Sigmoid colon (tissue), 7 donors: Measurements from ENCODE around the gene ARF6. TPM values are rescaled to one million over a fixed set of nuclear protein-coding genes. Genes with fewer than 3 reads are reported as not detected.
A peak's percentile ranks its signal among the peaks of the same experiment; 100 is the strongest.

ENCODE experiments used
- DNase-seq: peaks from one replicate; pipeline ENCODE4 v3.0.0-alpha.2; 2019
- H3K27ac ChIP-seq, 4 donors: fragments of 200-600 bp; sonication (generic); one replicate each; pipeline ENCODE4 v1.5.1; 2016 to 2019; ENCODE audit warnings: mild to moderate bottlenecking in 1 of 4
- H3K27me3 ChIP-seq, 3 donors: fragments of 200-600 bp; sonication (generic); one replicate each; pipeline ENCODE4 v1.5.1; 2019; ENCODE audit warnings: mild to moderate bottlenecking in 1 of 3
- H3K36me3 ChIP-seq, 4 donors: fragments of 200-600 bp; sonication (generic); one replicate each; pipeline ENCODE4 v1.5.1; 2016 to 2019
- H3K4me1 ChIP-seq, 4 donors: fragments of 200-600 bp; sonication (generic); one replicate each; pipeline ENCODE4 v1.5.1; 2017 to 2019
- H3K4me3 ChIP-seq, 4 donors: fragments of 200-600 bp; sonication (generic); one replicate each; pipeline ENCODE4 v1.5.1; 2017 to 2019; ENCODE audit warnings: mild to moderate bottlenecking in 2 of 4, moderate library complexity in 1 of 4
- H3K9me3 ChIP-seq, 4 donors: fragments of 200-600 bp in 3 of 4; sonication (generic) in 3 of 4; one replicate each; pipeline versions ENCODE4 v1.5.1 to v1.6.1; 2013 to 2019
- EP300 ChIP-seq, 4 donors: sonication (generic); formaldehyde crosslinking; IDR thresholded peaks; one replicate each; pipeline ENCODE4 v1.6.1; 2017; ENCODE audit warnings: antibody characterized with exemption in 4 of 4
- POLR2A ChIP-seq, 2 donors: fragments of 450-650 bp; IDR thresholded peaks; one replicate each; pipeline ENCODE4 v1.6.1; 2016; ENCODE audit warnings: antibody characterized with exemption in 2 of 2, mild to moderate bottlenecking in 2 of 2, moderate library complexity in 2 of 2
- POLR2AphosphoS5 ChIP-seq, 4 donors: sonication (generic); formaldehyde crosslinking; IDR thresholded peaks; one replicate each; pipeline ENCODE4 v1.6.1; 2017; ENCODE audit warnings: antibody characterized with exemption in 4 of 4
- WGBS, 2 donors: extraction: QIAGEN DNeasy Blood & Tissue Kit; methylation state at CpG; one replicate each; pipeline ENCODE4 v1.1.7; 2013; 5-methylcytosine and 5-hydroxymethylcytosine counted together
- intact Hi-C: fragments of 100-400 bp; cut with DNase I; formaldehyde crosslinking; loops from one replicate; pipeline ENCODE4 v1.15.1; 2023
- polyA plus RNA-seq, 3 donors: library from polyadenylated mRNA; stranded (reverse); fragments of 200-250 nt; gene quantifications; one replicate each; pipeline ENCODE4 v1.2.3, GENCODE V29; 2013
- total RNA-seq, 4 donors: library from RNA; depleted of rRNA; stranded (reverse); fragments of >200 nt; gene quantifications; one replicate each; pipeline ENCODE4 v1.1.0, GENCODE V29; 2016
- TF ChIP-seq, protein P1 (sequence below), 4 experiments: fragments of 450-650 bp in 3 of 4; fragments of 200-600 bp in 1 of 4; IDR thresholded peaks; one replicate each; pipeline ENCODE4 v1.5.1; 2016 to 2019; ENCODE audit warnings: antibody characterized with exemption in 4 of 4, mild to moderate bottlenecking in 3 of 4, moderate library complexity in 2 of 4
- donor health status: healthy with polysubstance abuse.
- donor health status: Bipolar disorder and iron deficiency.
- donor health status: healthy.

The ARF6 gene
- 10 to 100 TPM; 33.8 to 45.6 (median 39.4) TPM for total RNA-seq
- 100 to 1,000 TPM in 1 of 3 donors, 10 to 100 TPM in 2; 81.9 to 117 (median 90.7) TPM for polyA plus RNA-seq

DNA sequence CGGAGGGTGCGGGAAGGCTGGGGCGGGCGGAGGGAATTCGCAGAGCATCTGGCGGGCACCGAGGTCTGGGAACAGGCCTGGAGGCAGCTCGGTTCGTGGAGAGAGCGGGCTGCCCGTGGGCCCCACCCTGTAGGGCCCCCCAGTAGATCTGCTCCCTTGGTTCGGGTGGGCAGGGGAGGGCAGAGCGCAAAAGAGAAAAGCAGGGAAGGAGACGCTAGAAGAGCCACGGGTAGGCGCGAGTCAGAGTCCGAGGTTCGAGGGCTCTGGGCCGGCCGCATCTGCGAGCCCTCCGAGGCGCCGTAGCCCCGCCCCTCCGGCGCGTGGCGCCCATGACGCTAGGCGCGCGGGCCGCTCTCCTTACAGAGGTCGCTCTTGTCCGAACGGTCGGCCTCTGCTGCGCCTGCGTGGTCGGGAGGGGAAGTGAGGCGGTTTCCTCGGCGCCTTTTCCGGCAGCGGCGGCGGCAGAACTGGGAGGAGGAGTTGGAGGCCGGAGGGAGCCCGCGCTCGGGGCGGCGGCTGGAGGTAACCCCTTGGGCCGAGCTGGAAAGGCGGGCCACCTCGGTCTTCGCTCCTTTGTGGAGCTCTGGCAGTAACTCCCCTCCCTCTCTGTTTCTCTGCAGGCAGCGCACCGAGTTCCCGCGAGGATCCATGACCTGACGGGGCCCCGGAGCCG lies at the start of gene ARF6:
ARF6 (plus strand) TSS at position 447 of the 673 bp plus-strand sequence. CDS start 655 bp downstream, outside the sequence.
- Histone ChIP-seq H3K4me3 (peak within 1 kb of the TSS; percentile 60 to 96 (median 88)), H3K27ac (peak within 1 kb of the TSS; percentile 91 to 100 (median 99)), H3K36me3 (peaks cover 0 to 8% (median 0%) of the 10 kb centered on the region in 4 donors), H3K27me3 (no peaks in the 10 kb centered on the region), H3K4me1 (peaks cover 0 to 44% (median 42%) of the 10 kb centered on the region in 4 donors), H3K9me3 (no peaks in the 10 kb centered on the region)
- WGBS, 2 donors, result 0% methylated on average over 66 of the region's 66 CpGs
- TF ChIP-seq POLR2A (IDR thresholded peaks at IDR 0.05) (peak; percentile 94 to 95), EP300 (IDR thresholded peaks at IDR 0.05) (peak in 1 of 4 donors; percentile 77), POLR2AphosphoS5 (IDR thresholded peaks at IDR 0.05) (peak; percentile 92 to 98 (median 97))
- TF ChIP-seq, protein P1, sequence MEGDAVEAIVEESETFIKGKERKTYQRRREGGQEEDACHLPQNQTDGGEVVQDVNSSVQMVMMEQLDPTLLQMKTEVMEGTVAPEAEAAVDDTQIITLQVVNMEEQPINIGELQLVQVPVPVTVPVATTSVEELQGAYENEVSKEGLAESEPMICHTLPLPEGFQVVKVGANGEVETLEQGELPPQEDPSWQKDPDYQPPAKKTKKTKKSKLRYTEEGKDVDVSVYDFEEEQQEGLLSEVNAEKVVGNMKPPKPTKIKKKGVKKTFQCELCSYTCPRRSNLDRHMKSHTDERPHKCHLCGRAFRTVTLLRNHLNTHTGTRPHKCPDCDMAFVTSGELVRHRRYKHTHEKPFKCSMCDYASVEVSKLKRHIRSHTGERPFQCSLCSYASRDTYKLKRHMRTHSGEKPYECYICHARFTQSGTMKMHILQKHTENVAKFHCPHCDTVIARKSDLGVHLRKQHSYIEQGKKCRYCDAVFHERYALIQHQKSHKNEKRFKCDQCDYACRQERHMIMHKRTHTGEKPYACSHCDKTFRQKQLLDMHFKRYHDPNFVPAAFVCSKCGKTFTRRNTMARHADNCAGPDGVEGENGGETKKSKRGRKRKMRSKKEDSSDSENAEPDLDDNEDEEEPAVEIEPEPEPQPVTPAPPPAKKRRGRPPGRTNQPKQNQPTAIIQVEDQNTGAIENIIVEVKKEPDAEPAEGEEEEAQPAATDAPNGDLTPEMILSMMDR (IDR thresholded peaks at IDR 0.05), result no peak
- peak; percentile 99 for DNase-seq
- intact Hi-C loops, result loop anchor here (1.0 to 5.0 kb wide), 5 partner anchors 24 to 420 kb away; partner anchors contain the start of genes DMAC2L and L2HGDH

DNA sequence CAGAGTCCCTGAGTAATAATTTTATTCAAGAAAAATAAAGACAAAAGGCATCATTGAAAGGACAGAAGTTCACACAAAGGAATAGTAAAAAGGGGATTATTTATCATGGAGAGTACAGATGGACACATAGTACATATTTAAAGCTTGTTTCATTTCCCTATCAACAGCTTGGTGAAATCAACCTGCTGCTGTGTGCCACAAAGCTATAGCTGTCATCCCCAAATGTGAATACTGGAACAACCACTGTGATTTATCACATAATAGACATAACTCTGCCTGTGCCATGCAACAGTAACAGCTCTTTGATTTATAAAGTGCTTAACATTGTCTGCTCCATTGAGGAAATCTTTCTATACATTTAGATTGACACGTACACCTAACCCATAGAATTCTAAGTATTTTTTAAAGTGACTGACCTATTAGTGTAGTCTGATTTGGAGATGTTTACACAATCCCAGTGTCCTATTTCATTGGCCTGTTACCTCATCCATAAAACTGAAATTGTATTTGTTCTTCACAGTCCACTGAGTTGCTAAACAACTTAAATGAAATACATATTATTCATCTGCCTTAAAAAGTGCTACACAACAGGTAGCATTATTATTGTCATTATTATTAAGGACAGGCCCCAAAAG lies 43.6 kb upstream of the ARF6 start:
- H3K36me3 ChIP-seq, result peaks cover 0 to 58% (median 15%) of the 10 kb centered on the region in 4 donors

DNA sequence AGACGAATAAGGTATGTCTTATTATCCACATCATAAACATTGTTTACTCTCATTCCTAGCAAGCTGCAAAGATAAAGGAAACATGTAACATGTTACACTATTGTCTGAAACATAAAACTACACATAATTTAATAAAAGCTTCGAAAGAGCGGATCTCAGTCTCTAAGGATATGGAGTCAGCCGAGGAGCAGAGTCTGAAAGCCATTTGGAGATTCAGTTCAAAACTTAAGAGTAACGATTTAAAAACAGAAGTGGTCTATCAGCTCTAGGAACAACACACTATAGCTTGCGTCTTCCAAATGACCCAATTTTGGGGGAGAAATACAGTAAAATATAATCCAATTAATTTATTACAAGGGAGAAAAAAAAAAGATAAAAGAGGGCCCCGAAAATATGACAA lies 41.1 kb upstream of the ARF6 start:
- intact Hi-C loops, result loop anchor here (5.0 to 10.0 kb wide), 3 partner anchors 150 to 683 kb away; partner anchors contain the start of gene MAP4K5
- Histone ChIP-seq H3K36me3 (peaks cover 0 to 34% (median 6%) of the 10 kb centered on the region in 4 donors), H3K4me3 (peak overlapping the region; percentile 60 to 78 (median 74)), H3K4me1 (peaks cover 0 to 31% (median 21%) of the 10 kb centered on the region in 4 donors), H3K27me3 (no peaks in the 10 kb centered on the region), H3K27ac (peak overlapping the region; percentile 86 to 90 (median 88)), H3K9me3 (no peaks in the 10 kb centered on the region)
- TF ChIP-seq, protein P1 (IDR thresholded peaks at IDR 0.05), result no peak
- TF ChIP-seq EP300 (IDR thresholded peaks at IDR 0.05) (no peak), POLR2AphosphoS5 (IDR thresholded peaks at IDR 0.05) (no peak), POLR2A (IDR thresholded peaks at IDR 0.05) (no peak)
- DNase-seq, result no peak
- WGBS, 2 donors, result 1 to 8% methylated on average over 7 of the region's 7 CpGs

More for the DNA sequence above, 43.6 kb upstream of the ARF6 start:
- TF ChIP-seq, protein P1 (IDR thresholded peaks at IDR 0.05), result no peak
- TF ChIP-seq POLR2A (IDR thresholded peaks at IDR 0.05), result no peak
- no peak for TF ChIP-seq EP300 (IDR thresholded peaks at IDR 0.05)
- TF ChIP-seq POLR2AphosphoS5 (IDR thresholded peaks at IDR 0.05), result no peak
- intact Hi-C loops, result no loop called here
- Histone ChIP-seq H3K9me3 (no peaks in the 10 kb centered on the region), H3K27ac (no peak overlapping the region), H3K4me3 (no peak overlapping the region), H3K27me3 (no peaks in the 10 kb centered on the region), H3K4me1 (peaks cover 0 to 31% (median 21%) of the 10 kb centered on the region in 4 donors)
- no peak for DNase-seq
- WGBS, 2 donors, result 64 to 77% methylated on average over 1 of the region's 1 CpG

DNA sequence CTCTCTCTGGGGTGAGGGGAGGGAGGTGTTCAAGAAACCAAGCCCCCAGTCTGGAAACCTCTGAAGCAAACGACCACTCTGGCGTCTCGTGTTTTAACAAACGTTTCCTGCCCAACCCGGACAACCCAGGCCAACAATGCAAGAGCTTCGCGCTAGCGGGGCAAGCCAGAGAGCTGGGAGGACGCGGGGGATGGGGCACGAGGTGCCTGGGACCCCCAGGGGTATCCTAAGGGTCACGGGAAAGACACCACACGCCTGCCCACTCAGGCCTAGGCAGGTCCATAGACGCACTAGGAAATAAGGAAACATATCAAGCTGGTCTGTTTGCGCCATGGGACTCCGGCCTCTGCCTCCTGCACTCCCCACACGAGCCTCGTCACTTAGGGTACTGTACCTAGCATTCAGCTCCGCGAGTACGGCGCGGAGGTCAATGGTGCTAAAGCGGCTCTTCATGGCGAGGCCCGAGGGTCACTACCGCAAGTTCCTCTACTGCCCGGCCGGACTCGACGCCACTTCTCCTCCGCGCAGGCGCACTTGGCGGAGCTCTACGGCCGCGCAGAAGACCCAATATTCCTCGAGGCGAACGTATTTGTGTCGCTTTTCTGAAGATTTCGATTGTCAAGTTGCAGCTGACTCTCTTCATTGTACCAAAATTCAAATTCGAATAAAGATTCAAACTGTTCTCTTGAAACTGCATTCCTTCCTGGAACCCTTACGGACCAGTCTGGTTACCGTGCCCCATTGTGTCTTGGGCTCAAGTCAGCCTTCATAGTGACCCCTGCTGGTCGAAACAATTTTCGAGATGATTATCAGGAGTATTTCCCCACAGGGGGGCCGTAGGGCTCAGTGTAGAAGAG lies 40.4 kb upstream of the ARF6 start, which contains the start of gene NEMF:
NEMF (minus strand) TSS at position 488 of the 857 bp plus-strand sequence; CDS start at position 453, 35 bp downstream.
- peak; percentile 92 for DNase-seq
- Histone ChIP-seq H3K36me3 (peaks cover 0 to 33% (median 5%) of the 10 kb centered on the region in 4 donors), H3K27ac (peak within 1 kb of the TSS; percentile 86 to 90 (median 88)), H3K4me3 (peak within 1 kb of the TSS; percentile 60 to 78 (median 74)), H3K9me3 (no peaks in the 10 kb centered on the region), H3K4me1 (peaks cover 0 to 31% (median 21%) of the 10 kb centered on the region in 4 donors), H3K27me3 (no peaks in the 10 kb centered on the region)
- TF ChIP-seq, protein P1 (IDR thresholded peaks at IDR 0.05), result peak; percentile 66 to 93 (median 80)
- TF ChIP-seq EP300 (IDR thresholded peaks at IDR 0.05), result no peak
- TF ChIP-seq POLR2AphosphoS5 (IDR thresholded peaks at IDR 0.05), result peak; percentile 80 to 95 (median 88)
- peak; percentile 72 to 84 for TF ChIP-seq POLR2A (IDR thresholded peaks at IDR 0.05)
- intact Hi-C loops, result loop anchor here (5.0 to 10.0 kb wide), 3 partner anchors 150 to 682 kb away; partner anchors contain the start of gene MAP4K5
- WGBS, 2 donors, result 0% methylated on average over 49 of the region's 49 CpGs
